HPDE6-E6E7 (cell line): ENCODE data around the gene XPO1.
"Not testable (repeated sequence)": the region's sequence is repeated elsewhere in the genome, so short reads cannot be mapped to it uniquely, and the experiment has no call there.

Experiments used
- DNase-seq: peaks from one replicate; pipeline ENCODE4 v3.0.0; 2011; ENCODE audit warnings: missing footprints; ENCODE audit errors: extremely low spot score

XPO1 gene, protein sequence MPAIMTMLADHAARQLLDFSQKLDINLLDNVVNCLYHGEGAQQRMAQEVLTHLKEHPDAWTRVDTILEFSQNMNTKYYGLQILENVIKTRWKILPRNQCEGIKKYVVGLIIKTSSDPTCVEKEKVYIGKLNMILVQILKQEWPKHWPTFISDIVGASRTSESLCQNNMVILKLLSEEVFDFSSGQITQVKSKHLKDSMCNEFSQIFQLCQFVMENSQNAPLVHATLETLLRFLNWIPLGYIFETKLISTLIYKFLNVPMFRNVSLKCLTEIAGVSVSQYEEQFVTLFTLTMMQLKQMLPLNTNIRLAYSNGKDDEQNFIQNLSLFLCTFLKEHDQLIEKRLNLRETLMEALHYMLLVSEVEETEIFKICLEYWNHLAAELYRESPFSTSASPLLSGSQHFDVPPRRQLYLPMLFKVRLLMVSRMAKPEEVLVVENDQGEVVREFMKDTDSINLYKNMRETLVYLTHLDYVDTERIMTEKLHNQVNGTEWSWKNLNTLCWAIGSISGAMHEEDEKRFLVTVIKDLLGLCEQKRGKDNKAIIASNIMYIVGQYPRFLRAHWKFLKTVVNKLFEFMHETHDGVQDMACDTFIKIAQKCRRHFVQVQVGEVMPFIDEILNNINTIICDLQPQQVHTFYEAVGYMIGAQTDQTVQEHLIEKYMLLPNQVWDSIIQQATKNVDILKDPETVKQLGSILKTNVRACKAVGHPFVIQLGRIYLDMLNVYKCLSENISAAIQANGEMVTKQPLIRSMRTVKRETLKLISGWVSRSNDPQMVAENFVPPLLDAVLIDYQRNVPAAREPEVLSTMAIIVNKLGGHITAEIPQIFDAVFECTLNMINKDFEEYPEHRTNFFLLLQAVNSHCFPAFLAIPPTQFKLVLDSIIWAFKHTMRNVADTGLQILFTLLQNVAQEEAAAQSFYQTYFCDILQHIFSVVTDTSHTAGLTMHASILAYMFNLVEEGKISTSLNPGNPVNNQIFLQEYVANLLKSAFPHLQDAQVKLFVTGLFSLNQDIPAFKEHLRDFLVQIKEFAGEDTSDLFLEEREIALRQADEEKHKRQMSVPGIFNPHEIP (N-terminal part only)

GRCh38 chr2:61538200-61538919, at the start of gene XPO1:
Gene XPO1, minus strand, starts transcription at chr2:61538356. Its CDS starts 4,459 bp downstream, at chr2:61533897.
- DNase-seq: peak; percentile 98

DNA sequence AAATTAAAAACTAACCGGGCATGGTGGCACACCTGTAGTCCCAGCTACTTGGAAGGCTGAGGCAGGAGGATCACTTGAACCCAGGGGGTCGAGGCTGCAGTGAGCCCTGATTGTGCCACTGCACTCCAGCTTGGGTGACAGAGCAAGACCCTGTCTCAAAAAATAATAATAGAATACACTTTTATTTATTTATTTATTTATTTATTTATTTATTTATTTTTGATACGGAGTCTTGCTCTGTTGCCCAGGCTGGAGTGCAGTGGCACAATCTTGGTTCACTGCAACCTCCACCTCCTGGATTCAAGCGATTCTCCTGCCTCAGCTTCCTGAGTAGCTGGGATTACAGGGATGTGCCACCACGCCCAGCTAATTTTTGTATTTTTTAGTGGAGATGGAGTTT, 48.8 kb upstream of the XPO1 start:
- DNase-seq: not testable (repeated sequence)

DNA sequence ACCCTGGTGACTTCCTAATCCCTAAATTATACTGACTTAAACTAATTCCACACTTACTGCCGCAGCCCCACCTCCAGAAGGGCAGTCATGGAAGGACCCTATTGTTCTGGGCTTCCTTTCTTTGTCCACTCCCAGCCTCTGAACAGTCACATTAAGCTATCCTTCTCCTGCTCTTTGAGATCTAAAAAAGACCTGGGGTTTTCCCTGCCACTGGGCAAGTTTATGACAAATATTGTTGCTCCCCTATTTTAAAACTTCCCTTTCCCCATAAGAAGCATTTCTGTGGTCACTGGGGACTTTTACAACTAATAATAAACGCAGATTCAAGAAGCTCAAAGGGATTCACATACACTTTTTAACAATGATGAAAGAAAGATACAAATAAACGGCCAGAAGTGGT, 47.2 kb upstream of the XPO1 start:
- DNase-seq: no peak

- not testable (repeated sequence) for DNase-seq
Observed at GRCh38 chr2:61584368-61584767, 46.2 kb upstream of the XPO1 start.

DNA sequence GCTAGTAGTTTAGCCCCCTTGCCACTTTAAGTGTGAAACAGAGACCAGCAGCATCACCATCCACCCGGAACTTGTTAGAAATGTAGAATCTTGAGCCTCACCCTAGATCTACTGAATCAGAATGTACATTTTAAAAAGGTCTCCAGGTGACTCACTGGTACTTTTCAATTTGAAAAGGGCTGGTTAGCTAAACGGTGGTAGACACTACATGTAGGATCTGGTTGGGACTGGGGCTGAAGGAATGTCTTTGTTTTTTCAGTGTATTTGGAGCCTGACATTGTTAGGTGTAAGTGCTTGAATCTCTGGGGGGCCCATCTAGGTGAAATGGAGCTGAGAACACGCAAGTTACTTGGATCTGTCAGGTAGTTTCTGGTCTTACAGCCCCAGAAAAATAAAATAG, 44.0 kb upstream of the XPO1 start:
- peak; percentile 20 for DNase-seq

DNA sequence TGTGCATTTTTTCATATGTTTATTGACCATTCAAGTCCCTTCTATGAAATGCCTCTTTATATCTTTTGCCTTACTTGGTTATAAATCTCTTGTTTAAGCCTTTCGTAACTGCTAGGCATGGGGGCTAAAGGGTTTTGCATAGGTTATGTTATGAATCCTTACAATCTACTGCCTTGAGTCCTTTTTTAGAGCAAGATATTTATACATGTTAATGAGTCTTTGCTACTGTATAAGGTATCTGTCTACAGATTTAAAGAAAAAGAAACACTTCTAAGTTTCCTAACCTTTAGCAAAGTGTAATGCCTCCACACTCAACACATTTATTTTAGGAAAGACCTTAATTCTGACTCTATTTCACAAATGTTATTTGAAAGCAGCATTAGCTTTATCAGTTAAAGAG, 43.6 kb upstream of the XPO1 start:
- no peak for DNase-seq

GRCh38 chr2:61575447-61575859, 37.3 kb upstream of the XPO1 start:
- DNase-seq: no peak

- DNase-seq: no peak
Observed at GRCh38 chr2:61566566-61566965, 28.4 kb upstream of the XPO1 start.

DNA sequence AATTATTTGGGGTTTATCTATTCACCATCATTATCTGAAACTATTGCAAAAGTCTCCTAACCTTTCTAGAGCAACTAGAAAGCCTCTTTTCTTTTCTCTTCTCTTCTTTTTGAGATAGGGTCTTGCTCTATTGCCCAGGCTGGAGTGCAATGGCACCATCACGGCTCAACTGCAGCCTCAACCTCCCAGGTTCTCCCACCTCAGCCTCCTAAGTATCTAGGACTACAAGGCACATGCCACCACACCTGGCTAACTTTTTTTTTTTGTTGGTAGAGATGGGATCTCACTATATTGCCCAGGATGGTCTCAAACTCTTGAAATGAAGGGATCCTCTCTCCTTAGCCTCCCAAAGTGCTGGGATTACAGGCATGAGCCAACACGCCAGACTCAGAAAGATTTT, 24.5 kb upstream of the XPO1 start:
- DNase-seq: no peak

DNA sequence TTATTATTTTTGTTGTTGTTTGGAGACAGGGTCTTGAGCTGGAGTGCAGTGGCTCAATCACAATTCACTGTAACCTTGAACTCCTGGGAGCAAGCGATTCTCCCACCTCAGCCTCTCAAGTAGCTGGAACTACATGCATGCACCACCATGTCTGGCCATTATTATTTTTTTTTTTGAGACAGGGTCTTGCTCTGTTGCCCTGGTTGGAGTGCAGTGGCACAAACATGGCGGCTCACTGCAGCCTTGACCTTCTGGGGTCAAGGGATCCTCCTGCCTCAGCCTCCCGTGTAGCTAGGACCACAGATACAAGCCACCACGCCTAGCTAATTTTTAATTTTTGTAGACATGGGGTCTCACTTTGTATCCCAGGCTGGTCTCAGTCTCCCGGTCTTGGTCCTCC, 20.0 kb upstream of the XPO1 start:
- no peak for DNase-seq

GRCh38 chr2:61557381-61557780, 19.2 kb upstream of the XPO1 start:
- DNase-seq: no peak

DNA sequence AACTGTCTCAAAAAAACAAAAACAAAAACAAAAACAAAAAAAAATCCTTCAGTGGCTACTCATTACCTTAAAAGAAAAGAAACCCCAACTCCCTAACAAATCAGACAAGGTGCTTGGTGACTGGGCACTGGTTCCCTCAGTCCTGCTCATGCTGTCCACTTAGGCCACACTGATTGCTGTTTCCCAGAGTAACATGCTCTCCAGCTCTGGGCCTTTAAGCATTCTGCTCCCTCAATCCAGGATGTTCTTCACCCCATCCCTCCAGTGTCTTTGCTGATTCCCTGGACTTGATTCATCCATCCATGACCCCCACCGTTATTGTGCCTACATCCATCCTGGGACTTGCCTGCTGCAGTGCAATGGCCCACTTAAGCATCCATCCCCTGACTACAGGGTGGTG, 16.4 kb upstream of the XPO1 start:
- DNase-seq: no peak

DNA sequence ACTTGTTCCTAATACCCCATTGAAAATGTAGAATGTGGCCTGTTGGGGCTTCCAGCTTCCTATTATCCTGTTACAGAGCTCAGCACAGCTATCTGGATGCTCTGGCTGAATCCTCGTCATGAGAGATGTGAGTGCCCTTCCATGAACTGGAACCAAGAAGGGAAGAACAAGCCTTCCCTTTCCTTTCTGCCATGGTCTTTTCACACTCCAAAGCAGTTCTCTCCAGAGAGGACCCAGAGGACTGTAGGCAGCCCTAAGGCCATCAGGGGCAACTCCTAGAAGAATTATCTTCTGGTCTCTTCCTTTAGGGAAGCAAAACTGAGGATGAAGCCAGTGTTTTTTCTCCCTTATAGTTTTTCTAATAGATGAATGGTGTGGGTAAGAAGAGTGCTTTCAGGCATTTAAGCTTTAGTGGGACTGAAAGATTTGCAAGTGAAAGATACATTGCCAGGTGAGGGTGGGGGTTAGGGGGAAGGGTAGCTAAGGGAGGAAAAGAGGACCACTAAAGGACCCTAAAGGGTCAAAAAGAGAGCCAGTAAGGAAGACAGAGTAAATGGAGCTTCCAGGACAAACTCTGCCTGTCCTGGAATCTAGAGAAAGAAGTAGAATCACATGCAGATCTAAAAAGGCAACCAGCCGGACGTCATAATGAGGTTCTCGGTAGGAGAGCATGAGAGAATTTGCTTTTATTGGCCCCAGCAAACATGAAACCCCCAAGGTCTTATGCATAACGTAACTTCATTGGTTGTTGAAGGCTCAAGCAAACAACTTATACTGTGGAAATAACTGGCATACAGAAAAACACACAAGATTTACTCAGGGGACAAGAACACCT, 12.4 kb upstream of the XPO1 start:
- DNase-seq: no peak

- DNase-seq: no peak
Observed at GRCh38 chr2:61549546-61549945, 11.4 kb upstream of the XPO1 start.

DNA sequence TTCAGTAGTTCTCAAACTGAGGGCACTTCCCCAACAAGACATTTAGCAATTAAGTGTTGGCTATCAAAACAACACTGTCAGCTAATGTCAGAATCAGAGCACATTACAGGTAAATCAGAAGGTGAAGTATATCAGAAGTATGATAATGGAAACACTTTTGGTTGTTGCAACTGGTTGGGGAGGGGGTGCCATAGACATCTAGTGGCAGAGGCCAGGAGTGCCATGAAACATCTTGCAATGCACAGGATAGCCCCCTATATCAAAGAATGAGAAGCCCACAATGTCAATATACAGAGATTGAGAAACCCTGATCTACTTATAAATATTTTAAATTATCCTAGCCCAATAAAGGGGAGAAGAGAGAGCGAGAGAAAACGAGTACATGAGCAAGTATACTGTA, 4.9 kb upstream of the XPO1 start:
- no peak for DNase-seq

DNA sequence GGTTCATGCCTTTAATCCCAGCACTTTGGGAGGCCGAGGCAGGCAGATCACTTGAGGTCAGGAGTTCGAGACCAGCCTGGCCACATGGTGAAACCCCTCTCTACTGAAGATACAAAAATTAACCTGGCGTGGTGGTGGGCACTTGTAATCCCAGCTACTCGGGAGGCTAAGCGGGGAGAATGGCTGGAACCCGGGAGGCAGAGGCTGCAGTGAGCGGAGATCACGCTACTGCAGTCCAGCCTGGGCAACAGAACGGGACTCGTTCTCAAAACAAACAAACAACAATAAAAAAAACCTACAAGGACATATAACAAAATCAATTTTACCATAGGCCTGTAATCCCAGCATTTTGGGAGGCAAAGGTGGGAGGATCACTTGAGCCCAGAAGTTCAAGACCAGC, 2.0 kb upstream of the XPO1 start:
- DNase-seq: not testable (repeated sequence)

DNA sequence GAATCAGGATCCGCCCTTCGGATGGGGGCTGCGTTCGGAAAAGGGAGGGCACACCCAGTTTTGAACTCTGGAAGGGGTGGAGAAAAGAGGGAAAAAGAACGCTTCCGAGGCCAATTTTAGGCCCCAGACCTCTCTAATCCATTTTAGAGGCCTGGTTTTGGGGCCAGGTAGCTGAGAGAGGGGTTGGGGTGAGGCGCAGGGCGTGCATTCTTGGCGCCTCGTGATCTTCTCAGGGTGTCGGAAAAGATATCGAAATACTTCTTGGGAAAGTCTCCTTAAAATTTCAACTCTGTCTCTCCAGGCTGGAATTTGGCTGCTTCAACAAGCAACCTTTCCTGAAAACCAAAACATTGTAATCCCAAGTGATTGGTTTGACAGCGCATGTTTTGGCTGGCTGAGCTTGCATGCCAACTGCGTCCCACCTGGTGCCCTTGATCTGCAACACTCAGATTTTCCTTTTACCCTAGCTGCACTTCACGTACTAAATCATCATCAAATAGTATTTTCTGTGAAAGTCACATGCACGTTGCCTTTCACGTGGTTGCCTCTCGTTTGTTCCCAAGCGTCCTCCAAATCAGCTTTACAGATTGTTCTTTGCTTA, 864 bp upstream of the XPO1 start:
- no peak for DNase-seq

GRCh38 chr2:61537950-61538199, 281 bp downstream of the XPO1 start:
- no peak for DNase-seq

- DNase-seq: no peak
Observed at GRCh38 chr2:61537277-61537949, 743 bp downstream of the XPO1 start.

- peak; percentile 51 for DNase-seq
Observed at GRCh38 chr2:61536572-61537276, 1.4 kb downstream of the XPO1 start.
